Testis (tissue), 2 donors: ENCODE measurements around the gene CHKB.

ENCODE experiments used
- POLR2A ChIP-seq: fragments of 450-650 bp; IDR thresholded peaks from one replicate; pipeline ENCODE4 v1.6.1; 2017; ENCODE audit warnings: antibody characterized with exemption, mild to moderate bottlenecking, moderate library complexity
- TF ChIP-seq, protein P1 (sequence below), 3 experiments: fragments of 450-650 bp in 2 of 3; fragments of 200-600 bp in 1 of 3; sonication (generic) in 1 of 3; IDR thresholded peaks; one replicate each; pipeline ENCODE4 v1.5.1; 2016 to 2019; ENCODE audit warnings: antibody characterized with exemption in 3 of 3, mild to moderate bottlenecking in 2 of 3, moderate library complexity in 1 of 3

DNA sequence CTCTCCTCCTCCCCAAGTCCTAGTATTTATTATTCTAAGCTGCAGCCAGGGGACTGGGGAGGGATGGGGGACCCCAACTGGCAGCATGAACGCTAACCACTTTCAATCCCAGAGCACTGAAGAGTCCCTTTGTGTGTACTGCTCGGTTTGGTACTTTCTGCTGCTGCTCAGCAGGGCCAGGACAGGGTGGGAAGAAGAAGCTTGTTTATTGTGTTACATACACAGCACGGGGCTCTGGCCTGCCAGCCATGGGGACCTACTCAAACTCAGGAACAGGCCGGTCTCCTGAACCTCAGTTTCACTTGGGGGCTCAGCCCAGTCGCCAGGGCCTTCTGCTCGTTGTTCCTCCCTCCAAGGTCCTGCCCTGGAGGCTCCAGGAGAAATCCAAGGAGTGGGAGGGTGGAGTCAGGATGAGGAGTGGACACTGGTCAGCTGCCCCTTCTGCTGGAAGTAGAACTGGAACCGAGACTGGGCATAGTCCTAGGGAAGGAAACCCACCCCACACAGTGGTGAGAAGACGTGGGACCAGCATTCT, 3.8 kb downstream of the CHKB start:
- TF ChIP-seq, protein P1, sequence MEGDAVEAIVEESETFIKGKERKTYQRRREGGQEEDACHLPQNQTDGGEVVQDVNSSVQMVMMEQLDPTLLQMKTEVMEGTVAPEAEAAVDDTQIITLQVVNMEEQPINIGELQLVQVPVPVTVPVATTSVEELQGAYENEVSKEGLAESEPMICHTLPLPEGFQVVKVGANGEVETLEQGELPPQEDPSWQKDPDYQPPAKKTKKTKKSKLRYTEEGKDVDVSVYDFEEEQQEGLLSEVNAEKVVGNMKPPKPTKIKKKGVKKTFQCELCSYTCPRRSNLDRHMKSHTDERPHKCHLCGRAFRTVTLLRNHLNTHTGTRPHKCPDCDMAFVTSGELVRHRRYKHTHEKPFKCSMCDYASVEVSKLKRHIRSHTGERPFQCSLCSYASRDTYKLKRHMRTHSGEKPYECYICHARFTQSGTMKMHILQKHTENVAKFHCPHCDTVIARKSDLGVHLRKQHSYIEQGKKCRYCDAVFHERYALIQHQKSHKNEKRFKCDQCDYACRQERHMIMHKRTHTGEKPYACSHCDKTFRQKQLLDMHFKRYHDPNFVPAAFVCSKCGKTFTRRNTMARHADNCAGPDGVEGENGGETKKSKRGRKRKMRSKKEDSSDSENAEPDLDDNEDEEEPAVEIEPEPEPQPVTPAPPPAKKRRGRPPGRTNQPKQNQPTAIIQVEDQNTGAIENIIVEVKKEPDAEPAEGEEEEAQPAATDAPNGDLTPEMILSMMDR (IDR thresholded peaks at IDR 0.05), result no peak
- no peak for TF ChIP-seq POLR2A
